HG03060 (cell line): ENCODE data around the gene RHOU.

Experiments
- ATAC-seq: cut with Tn5 transposase; IDR thresholded peaks from one replicate; pipeline ENCODE4 v1.9.1; 2021; ENCODE audit warnings: low read depth, moderate number of reproducible peaks; ENCODE audit not compliant: unreplicated experiment

RHOU gene

DNA sequence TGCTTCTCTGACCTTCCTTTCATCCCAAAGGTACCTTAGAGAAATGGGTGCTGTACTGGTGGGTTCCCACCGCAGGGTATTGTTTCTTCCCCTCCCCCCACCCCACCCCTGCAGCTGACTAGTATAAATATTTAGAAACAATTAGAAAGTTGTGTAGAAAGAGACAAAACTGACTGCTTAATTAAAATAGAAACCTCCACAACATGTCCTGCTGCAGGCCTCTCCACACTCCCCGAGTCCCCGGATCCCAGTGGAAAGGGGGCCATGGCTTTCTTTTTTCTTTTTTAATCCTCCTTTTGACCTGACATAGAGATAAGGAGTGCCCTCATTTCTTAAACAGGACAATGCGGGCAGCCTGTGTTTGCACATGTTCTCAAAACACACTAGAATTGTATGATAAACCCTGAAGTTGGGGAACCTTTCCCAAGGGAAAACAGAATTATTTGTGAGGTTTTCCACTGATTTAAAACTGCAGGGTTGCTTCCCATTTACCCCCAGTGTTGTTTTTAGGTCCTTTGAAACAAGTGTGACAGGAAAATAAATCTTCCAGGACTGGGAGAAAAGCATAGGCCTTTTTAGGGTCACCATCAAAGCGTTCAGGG lies 1.7 kb downstream of the RHOU start:
- no peak for ATAC-seq

DNA sequence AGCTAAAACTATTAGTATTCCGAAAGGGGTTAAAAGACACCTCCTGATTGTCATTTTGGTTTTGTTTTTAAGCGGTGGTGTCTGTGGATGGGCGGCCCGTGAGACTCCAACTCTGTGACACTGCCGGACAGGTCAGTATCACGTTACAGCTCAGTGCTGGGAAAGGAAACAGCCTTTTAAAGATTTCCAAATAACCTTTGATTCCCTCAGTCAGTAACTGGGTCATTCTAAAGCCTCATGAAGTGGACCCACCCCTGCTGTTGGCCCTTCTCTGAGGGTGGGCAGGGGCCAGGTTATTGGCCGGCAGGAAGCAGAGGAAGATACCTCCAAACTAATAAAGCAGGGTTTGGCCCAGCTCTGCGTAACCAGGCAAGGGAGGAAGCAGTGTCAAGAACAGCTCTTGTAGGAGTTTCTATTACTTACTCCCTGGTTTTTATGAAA lies 2.3 kb downstream of the RHOU start:
- ATAC-seq, result no peak

DNA sequence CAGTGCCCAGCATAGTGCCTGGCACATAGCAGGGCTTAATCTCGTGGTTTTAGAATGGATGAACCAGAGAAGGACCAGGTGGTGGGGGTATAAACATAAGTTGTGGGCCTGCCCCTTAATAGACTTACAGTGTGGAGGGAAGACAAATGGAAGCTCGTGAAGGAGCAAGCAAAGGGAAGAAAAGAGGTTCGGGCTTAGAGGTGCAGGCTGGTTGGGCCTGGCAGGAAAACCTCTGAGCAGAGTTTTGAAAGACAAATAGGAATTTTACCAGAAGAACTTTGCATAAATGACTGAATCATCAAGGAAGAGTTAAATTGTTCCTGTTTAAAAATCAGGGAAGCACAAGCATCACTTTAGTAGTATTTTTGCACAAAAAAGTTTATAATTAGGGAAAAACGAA lies 4.5 kb downstream of the RHOU start:
- no peak for ATAC-seq

DNA sequence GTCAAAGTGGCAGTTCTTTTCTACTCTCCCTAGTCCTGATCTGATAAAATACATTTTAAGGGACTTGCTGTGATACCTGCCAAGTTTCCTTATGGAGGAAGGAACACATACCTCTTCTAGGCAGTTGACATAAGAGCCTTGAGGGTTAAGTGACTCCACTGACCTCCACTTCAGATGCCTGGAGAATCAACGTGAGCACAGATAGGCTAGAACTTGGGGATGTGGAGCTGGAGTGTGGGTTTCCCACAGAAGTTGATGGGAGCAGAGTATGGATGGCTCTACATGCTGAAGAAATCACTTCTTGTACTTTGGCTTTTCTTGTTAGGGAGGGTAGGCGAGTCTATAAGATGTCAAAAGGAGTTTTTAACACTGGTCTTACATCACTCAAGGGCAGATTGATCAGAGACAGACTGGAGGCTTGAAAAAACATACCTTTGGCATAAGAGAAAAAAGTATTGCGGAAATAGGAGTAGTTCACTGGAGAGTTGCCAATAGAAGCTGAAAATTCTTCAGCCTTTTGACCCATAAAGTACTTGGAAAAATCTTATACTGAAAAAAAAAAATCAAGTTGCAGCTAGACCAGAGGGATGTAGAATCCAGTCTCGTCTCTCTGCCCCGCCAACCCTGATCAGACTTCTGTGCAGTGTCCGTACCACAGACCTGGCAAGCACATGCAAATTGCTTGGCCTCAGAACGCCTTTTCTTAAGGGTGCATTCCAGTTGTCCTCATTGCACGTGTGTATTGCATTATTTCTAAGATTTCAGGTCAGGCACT lies 5.5 kb downstream of the RHOU start:
- no peak for ATAC-seq

DNA sequence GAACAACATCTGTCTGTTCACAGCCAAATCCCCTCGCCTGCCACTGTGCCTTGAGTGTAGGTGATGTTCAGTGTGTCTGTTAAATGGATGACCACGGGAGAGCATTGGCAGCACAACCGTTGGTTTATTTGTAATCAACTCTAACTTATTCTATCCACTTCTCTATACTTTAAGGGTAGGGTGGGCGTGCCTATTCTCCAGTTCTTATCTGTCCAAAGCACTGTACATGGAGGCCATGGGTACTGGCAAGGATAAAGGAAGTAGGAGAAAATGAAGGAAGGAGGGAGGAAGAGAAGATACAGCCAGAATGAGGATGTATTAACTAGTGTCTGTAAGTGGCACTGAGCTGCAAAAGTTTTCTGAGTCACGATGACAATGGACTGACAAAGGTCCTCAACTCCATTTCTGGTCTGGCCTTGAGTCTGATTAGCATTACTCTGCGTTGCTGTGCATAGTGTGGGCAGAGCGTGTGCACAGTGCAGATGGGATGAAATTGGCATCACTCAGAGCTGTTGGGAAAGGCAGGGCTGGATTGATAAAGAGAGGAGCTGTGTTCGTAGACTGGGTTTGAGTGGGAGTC lies 7.1 kb downstream of the RHOU start:
- no peak for ATAC-seq

DNA sequence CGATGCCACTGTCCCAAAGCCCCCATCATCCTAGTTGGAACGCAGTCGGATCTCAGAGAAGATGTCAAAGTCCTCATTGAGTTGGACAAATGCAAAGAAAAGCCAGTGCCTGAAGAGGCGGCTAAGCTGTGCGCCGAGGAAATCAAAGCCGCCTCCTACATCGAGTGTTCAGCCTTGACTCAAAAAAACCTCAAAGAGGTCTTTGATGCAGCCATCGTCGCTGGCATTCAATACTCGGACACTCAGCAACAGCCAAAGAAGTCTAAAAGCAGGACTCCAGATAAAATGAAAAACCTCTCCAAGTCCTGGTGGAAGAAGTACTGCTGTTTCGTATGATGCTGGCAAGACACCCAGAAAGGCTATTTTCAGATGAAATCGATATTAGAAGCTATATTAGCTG lies 8.1 kb downstream of the RHOU start:
- ATAC-seq, result no peak

DNA sequence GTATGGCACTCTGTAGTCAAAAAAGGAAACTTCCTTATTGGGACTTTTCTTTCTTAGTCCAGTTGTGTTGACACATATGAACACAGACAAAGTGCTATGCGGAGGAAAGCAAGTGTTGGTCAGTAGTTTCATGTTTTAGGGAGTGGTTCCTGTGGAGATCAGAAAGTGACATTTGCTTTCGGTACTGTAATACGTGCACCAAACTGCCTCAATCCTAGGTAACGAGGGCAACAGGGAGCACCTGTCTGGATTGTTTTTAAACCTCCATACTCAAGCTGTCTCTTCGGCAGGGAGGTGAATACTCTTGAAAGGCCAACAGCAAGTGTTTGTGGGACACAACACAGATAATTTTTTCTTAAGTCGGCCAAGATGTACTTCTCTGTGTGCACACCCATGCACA lies 9.1 kb downstream of the RHOU start:
- ATAC-seq, result no peak

DNA sequence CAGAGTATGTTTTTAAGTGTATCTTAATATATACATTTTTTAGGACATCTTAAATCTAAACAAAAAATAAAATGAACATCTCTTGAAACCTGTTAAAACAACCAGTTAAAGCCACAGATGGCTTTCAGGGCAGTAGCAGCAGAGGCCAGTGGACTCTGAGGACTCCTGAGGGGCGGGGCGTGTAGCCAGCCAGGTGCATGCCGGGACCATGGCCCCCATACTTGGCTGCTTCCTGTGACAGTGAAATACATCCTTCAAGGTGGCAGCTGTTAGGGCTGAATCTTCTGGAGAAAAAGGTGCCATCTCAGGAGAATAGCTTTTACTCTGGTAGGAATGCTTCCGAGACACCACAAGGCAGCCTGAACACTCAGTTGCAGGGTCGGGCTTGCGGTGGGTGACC lies 9.6 kb downstream of the RHOU start:
- ATAC-seq, result no peak

DNA sequence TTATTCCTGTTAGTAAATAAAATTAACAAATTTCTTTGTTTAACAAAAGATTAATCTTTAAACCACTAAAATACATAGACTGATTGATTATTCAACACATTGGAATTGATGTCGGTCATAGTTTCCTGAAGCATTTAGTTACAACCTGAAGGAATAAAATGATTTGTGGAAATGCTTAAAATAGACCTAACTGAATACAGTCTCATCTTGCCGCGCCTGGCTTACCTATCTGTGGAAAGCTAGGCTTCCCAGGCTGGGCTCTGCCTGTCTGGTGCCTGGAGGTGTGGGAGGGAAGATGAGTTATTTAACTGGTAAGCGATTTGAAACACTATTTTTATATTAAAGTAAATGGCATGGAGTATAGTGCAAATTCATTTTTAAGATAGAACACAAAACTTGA lies 10.2 kb downstream of the RHOU start:
- ATAC-seq, result no peak

DNA sequence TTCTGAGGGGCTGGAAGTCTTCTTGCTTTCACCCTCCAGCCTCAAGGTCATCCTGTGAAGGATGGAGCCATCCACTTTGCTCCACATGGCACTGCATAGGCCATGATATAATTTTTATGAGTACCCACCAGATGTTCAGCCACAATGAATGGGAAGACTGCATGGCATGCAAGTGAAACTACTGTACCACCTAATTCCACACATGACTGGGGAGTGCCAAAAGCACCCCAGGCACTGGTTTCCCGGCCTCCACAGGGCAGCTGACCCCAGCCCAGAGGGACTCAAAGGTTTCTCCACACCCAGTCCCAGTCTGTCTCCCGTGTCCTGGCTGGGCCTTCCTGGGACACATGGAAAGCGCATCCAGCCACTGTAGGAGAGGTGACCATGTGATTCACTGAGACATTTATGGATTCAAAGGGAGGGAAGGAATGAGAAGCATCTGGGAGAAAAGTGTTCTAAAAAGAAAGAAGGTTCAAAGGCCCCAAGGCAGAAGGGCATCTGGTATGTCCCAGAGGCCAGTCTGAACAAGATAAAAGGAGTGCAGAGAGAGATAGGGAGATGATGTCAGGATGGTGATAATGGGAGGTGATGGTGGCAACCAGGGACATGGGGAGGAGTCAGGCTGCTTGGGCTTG lies 12.1 kb downstream of the RHOU start:
- ATAC-seq, result no peak

DNA sequence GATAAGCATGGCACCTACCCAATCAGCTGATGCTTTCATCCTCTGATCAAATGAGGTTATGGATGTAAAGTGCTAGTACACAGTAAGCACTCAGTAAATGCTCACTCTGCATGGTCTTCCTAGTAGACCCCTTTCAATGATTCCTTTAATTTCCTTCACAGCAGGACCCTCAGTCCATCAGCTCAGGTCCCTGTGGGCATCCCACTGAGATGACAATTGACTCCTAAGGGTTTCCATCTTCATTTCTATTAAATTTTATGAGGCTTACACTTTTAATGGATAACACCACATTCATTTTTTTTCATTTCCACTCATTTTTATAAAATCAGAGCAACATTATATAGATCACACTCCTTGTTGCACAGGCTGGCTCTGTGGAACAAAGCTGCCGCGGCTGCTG lies 12.8 kb downstream of the RHOU start:
- no peak for ATAC-seq

DNA sequence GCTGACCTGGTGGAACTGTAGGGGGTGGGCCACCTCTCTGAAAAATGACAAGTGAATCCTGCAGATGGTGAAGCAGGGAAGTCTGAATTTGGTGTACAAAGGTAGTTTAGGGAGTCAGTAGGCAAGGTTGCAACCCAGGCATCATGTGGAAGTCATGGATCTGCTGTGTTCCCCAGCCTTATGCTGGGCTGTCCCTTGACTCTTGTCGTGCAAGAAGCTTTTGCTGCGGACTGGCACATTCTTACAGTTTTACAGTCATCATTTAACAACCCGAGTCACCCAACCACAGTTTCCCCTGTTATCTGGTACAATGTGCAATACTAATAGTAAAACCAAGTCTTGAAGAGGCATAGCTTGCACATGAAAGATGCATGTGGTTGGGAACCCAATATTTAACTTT lies 13.2 kb downstream of the RHOU start:
- no peak for ATAC-seq

DNA sequence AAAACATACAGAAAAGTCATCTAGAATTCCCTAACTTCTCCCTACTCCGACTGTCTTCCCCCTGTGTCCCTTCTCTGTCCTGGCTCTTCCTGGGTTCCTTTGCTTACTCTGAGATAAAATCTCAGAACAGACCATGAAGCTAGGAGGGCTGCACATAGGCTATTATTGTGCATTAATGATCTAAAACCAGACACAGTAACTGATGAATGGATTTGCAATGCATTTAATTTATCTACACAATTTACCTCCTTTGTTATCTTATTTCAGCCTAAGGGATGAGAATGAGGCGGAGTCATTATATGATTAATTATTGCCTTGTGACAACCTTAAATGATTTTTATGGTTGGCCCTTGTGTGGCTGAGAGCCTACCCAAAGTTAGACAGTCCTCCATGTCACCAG lies 14.5 kb downstream of the RHOU start:
- ATAC-seq, result no peak

DNA sequence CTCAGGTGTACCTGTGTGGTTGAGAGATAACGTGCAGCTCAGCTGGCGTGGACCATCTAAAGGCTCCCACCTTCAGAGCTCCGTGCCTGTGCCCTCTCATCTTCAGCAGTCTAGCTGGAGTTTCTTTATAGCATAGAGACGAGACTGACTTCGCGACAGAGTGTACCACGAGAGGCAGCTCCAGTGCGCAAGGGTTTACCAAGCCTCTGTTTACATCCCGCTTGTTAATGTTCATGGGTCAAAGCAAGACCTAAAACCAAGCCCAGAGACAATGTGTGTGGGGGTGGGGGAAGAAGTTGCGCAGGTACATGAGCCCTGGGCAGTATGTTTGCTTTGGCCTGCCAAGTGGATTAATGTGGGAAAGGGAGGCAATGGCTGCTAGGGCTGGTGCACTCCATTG lies 15.6 kb downstream of the RHOU start:
- no peak for ATAC-seq

DNA sequence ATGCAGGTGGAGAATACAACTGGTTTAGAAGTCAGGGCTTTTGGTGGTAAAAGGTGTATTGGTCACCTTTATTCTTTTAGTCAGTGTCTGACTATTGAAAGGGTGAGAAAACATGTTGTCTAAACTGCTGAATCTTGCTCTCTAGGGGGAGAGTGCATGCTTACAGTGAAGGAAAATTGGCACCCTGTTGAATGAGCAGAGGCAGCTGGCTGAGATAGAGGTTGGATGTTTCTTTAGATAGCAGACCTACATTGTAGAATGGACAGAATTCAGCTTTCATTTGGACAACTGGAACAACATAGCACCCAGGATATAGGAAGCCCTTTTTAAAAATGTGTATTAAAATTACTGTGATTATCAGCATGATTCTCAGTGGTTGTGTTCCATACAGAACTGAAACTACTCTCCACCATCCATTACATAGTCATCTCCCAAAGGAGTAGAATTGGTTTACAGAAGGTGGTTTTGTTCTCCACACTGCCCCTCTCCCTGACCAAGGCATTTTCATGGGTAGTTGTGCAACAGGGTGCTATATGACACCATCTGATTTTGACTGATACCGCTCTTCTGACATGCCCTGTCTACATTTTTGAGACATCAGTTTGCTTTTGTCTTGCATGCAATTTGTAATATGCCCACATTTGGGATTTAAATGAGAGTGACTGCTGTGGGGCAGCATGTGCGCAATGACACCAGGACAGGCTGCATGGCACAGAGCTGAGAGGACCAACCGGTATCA lies 16.2 kb downstream of the RHOU start:
- ATAC-seq, result no peak

DNA sequence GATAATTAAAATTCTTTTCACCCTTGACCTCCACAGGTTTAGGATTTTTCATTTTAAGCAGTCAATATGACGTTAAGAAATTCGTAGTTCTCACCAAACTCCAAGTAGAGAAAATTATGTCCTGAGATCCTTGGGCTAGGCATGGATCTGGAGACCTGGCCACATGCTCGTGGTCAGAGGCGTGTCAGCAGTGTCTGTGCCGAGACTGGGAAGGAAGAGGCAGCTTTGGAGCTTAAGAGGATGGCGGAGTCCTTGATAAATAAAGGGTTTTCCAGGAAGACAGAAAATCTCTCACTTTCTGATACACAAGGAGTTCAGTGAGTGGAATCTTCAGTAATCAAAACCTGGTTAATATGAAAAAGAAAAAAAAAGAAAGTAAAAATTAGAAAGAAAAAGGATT lies 17.0 kb downstream of the RHOU start:
- ATAC-seq, result no peak

DNA sequence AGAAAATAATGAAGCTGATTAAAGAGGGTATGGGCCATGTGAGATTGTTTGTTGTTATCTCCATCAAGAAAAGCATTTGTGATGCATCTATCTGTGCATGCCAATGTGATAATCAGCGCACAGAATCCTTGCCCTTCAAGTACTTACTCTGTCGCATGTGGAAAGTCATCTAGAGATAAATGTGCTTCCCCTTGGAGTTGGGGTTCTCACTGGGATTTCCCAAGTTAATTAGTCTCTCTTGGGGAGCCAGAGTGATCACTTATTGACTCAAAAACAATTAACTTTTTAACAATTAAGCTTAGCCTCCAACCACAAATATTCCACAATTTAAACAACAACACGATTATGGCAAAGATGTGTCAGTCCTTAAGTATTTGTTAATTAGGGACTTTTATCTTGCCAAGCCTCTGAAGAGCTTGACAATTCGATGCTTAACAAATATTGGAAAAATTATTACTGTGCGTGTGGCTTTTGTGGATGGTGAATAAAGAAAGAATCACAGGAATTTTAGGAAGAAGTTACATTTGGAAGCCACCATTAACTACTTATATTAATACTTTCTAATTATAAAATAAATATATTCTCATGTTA lies 17.5 kb downstream of the RHOU start:
- no peak for ATAC-seq

DNA sequence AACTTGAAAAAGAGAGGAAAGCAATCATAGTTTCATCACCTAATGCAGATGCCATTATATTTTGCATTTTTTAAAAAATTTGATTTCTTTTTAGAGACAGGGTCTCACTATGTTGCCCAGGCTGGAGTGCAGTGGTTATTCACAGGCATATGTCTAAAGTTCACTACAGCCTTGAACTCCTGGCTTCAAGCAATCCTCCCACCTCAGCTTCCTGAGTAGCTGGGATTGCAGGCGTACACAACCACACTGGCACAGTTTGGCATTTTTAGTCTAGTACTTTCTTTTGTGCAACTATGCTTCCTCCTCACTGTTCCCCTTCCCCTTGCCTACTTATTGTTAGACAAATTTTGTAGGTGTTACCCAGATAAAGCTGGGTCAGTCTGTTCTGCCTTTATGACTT lies 18.0 kb downstream of the RHOU start:
- ATAC-seq, result no peak

DNA sequence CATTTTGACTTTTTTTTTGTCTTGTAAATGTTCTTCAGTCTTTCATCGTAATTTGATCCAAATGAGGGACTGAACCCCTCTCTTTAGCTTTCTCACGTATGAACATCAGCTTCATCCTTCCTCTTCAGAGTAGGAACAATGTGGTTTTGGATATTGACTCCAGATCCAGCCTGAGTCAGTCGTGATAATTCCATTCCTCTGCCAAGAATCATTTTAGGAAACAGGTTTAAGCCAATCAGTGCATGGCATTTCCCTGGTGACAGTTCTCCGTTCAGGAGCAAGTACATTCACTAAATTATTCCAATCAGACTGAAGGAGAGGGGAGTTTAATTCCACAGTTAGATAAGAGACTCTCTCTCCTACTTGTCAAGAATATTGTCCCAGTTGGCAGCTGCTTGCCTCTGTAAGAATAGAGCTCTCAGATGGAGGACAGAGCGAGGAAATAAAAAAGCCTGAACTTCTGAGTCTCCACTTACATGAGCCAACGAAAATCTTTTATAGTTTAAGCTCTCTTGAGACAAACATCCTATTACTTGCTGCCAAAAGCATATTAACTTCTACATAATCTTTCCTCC lies 18.6 kb downstream of the RHOU start:
- ATAC-seq, result no peak

DNA sequence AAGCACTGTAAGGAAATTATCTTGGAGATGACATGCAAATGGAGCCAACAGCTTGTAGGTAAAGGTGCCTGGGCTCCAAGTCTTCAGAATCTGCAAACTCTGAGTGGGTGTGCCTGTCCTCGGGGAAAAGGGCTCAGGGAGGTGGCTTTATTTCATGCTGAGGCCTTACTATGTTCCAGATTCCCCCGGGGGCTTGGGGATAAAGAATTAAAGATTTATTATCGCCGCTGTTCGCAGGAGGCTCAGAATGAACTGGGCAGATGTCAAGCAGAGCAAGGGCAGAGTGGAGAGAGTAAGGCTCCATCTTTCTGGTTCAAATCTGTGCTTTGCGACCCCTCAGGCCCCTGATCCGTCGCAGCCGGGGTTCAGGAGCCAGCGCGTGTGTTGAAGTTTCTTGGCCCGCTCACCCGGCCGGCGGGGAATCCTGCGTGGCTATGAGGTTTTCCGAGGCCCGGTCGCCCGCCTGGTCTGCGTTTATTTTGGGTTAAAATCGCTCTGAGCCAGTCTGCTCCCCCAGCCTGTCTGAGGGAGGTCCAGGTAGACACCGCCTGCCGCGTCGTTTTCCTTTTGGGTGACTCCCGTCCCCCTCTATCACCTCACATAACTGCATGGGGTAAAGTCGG lies 19.5 kb downstream of the RHOU start:
- ATAC-seq, result no peak
